Limb (tissue), 2 donors: ENCODE measurements around the gene NCAPD3.
"Not testable (repeated sequence)": the region's sequence is repeated elsewhere in the genome, so short reads cannot be mapped to it uniquely, and the experiment has no call there.

ENCODE experiments used
- DNase-seq, 2 donors: peaks; one replicate each; pipeline ENCODE4 v3.0.0-alpha.2; 2016; ENCODE audit errors: extremely low spot score in 2 of 2

NCAPD3 gene

GRCh38 chr11:134228625-134229024 is 4.9 kb upstream of the NCAPD3 start:
- DNase-seq: no peak

- no peak for DNase-seq
These were observed 3.1 kb upstream of the NCAPD3 start for GRCh38 chr11:134226806-134227325.

- peak in 1 of 2 donors; percentile 11 for DNase-seq
These were observed 1.2 kb upstream of the NCAPD3 start for GRCh38 chr11:134224710-134225664.

- no peak for DNase-seq
These were observed 646 bp downstream of the NCAPD3 start for GRCh38 chr11:134223121-134223520.

GRCh38 chr11:134216816-134217215 is 7.0 kb downstream of the NCAPD3 start:
- DNase-seq: no peak

- DNase-seq: no peak
These were observed 7.9 kb downstream of the NCAPD3 start for GRCh38 chr11:134215836-134216235.

- DNase-seq: no peak
These were observed 16.1 kb downstream of the NCAPD3 start for GRCh38 chr11:134207538-134208239.

GRCh38 chr11:134206185-134206584 is 17.6 kb downstream of the NCAPD3 start:
- no peak for DNase-seq

GRCh38 chr11:134205729-134206128 is 18.0 kb downstream of the NCAPD3 start:
- no peak for DNase-seq

GRCh38 chr11:134202661-134203060 is 21.1 kb downstream of the NCAPD3 start:
- no peak for DNase-seq

- no peak for DNase-seq
These were observed 23.1 kb downstream of the NCAPD3 start for GRCh38 chr11:134200688-134201087.

- no peak for DNase-seq
These were observed 24.2 kb downstream of the NCAPD3 start for GRCh38 chr11:134199531-134199930.

- no peak for DNase-seq
These were observed 27.0 kb downstream of the NCAPD3 start for GRCh38 chr11:134196756-134197155.

- DNase-seq: not testable (repeated sequence)
These were observed 35.7 kb downstream of the NCAPD3 start for GRCh38 chr11:134188092-134188491.

GRCh38 chr11:134181707-134182106 is 42.1 kb downstream of the NCAPD3 start:
- no peak for DNase-seq

- DNase-seq: no peak
These were observed 45.6 kb downstream of the NCAPD3 start for GRCh38 chr11:134178032-134178674.

- no peak for DNase-seq
These were observed 47.5 kb downstream of the NCAPD3 start for GRCh38 chr11:134176284-134176683.

- DNase-seq: no peak
These were observed 50.5 kb downstream of the NCAPD3 start for GRCh38 chr11:134173296-134173695.

- no peak for DNase-seq
These were observed 51.8 kb downstream of the NCAPD3 start for GRCh38 chr11:134171951-134172350.

- no peak for DNase-seq
These were observed 52.9 kb downstream of the NCAPD3 start for GRCh38 chr11:134170919-134171281.

GRCh38 chr11:134170177-134170918 is 53.4 kb downstream of the NCAPD3 start:
- DNase-seq: no peak
